GM23338 (cell line): ENCODE results near the gene CENPS.

Experiments
- CTCF ChIP-seq, 2 experiments: fragments of 200-600 bp in 1 of 2; sonication (generic) in 1 of 2; conservative IDR thresholded peaks; 2 replicates each; pipeline versions ENCODE4 v1.5.1 to v1.6.1; 2016 to 2017; ENCODE audit warnings: antibody characterized with exemption in 2 of 2, low read depth in 2 of 2, mild to moderate bottlenecking in 2 of 2, moderate library complexity in 1 of 2
- POLR2AphosphoS5 ChIP-seq: IDR thresholded peaks from 2 replicates; pipeline ENCODE4 v1.6.1; 2016; ENCODE audit warnings: antibody characterized with exemption, low read depth

DNA sequence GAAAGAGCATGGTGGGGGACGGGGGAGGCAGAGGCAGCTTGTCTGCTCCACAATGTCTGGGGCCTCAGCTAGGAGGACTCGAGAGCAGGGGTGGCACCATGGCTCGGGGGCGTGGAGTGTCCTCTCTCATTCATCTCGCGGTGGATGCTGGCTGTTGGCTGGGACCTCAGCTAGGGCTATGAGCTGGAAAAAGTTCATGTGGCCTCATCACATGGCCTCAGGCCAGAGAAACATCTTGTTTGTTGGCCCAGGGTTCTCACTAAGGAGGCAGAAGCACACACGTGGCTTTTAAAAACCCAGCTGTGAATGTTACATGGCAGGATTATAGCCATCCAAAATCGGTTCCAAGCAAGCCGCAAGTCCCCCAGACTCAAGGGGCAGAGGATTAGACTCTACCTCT is 6.2 kb upstream of the CENPS start:
- TF ChIP-seq CTCF (conservative IDR thresholded peaks at IDR 0.05; ENCODE audit: low read depth in 2 of 2) = no peak
- TF ChIP-seq POLR2AphosphoS5 = no peak
